Panc1 (cell line): ENCODE data around the gene EIF3F.

Source experiments
- REST ChIP-seq, 2 experiments: IDR thresholded peaks; 2 replicates each; pipeline ENCODE4 v1.6.1; 2011 to 2012; ENCODE audit warnings: low read depth in 2 of 2, control low read depth in 1 of 2, low read length in 1 of 2, mild to moderate bottlenecking in 1 of 2, moderate library complexity in 1 of 2; ENCODE audit not compliant: insufficient read depth in 1 of 2
- TF ChIP-seq, protein P1 (sequence below): fragments of 450-650 bp; IDR thresholded peaks from 2 replicates; pipeline ENCODE4 v1.5.1; 2017; ENCODE audit warnings: mild to moderate bottlenecking

DNA sequence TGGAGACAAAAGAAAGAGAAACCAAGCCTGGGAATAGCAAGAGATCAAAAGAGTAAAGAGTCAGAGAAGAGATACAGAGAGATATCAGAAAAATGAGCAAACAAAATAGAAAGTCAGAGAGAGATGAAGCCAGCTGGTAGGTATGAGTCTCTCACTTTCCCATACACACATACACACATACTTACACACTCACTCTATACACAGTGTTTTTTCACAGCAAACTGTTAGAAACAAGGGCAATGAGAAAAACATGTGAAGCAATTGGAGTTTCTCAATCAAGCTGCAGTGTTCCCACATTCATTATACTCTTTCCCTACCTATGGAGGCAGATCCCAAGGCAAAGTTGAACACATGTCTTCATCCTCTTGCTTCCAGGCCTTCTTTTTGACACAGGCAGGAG lies 19.3 kb upstream of the EIF3F start:
- TF ChIP-seq, protein P1, sequence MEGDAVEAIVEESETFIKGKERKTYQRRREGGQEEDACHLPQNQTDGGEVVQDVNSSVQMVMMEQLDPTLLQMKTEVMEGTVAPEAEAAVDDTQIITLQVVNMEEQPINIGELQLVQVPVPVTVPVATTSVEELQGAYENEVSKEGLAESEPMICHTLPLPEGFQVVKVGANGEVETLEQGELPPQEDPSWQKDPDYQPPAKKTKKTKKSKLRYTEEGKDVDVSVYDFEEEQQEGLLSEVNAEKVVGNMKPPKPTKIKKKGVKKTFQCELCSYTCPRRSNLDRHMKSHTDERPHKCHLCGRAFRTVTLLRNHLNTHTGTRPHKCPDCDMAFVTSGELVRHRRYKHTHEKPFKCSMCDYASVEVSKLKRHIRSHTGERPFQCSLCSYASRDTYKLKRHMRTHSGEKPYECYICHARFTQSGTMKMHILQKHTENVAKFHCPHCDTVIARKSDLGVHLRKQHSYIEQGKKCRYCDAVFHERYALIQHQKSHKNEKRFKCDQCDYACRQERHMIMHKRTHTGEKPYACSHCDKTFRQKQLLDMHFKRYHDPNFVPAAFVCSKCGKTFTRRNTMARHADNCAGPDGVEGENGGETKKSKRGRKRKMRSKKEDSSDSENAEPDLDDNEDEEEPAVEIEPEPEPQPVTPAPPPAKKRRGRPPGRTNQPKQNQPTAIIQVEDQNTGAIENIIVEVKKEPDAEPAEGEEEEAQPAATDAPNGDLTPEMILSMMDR, result no peak
- TF ChIP-seq REST (IDR thresholded peaks at IDR 0.05; ENCODE audit: insufficient read depth in 1 of 2, low read depth in 2 of 2, low read length in 1 of 2), result no peak
